ENCODE data around the gene MTCP1. TPM values are rescaled to one million over a fixed set of nuclear protein-coding genes. Genes with fewer than 3 reads are reported as not detected.

The MTCP1 gene
- total and polyA plus RNA-seq, 2 of the 8 experiments (the other 6 are each of a cell fraction or from before 2014, with no cell fraction given), result 1.2 to 12.3 TPM

GRCh38 chrX:155068165-155068564, 2.8 kb downstream of the MTCP1 start:
- no peak overlapping the region for H2BK15ac ChIP-seq (ENCODE audit: low read length)
- H3K4me1 ChIP-seq (replicated peaks in 1 of 4; ENCODE audit: control insufficient read depth in 3 of 4, insufficient read depth in 4 of 4, low read length in 3 of 4), result no peaks in the 10 kb centered on the region
- no peak overlapping the region for H3K4ac ChIP-seq (replicated peaks; ENCODE audit: insufficient read length, low read depth, low read length)
- H3K79me2 ChIP-seq (ENCODE audit: control insufficient read depth in 1 of 2, insufficient read depth in 2 of 2, low read length in 2 of 2), result peaks cover 0 to 16% of the 10 kb centered on the region in 2 experiments; a peak in 2 of 4 replicates
- no peak overlapping the region for H3K4me3 ChIP-seq (ENCODE audit: extremely low read depth in 1 of 4, insufficient read depth in 2 of 4, low read depth in 3 of 4, low read length in 4 of 4)
- H3K9me3 ChIP-seq (ENCODE audit: insufficient read depth in 2 of 2, low read depth in 1 of 2, low read length in 1 of 2), result no peaks in the 10 kb centered on the region
- H3K56ac ChIP-seq (replicated peaks; ENCODE audit: insufficient read length, low read depth, low read length), result no peak overlapping the region
- H4K8ac ChIP-seq (ENCODE audit: extremely low read depth, insufficient read depth, low read length), result no peak overlapping the region
- H4K5ac ChIP-seq (ENCODE audit: insufficient read length, low read depth, low read length), result no peak overlapping the region
- H3K4me2 ChIP-seq (ENCODE audit: insufficient read depth in 1 of 2, low read depth in 2 of 2, low read length in 2 of 2), result no peak overlapping the region
- H3K36me3 ChIP-seq (ENCODE audit: control insufficient read depth in 2 of 4, insufficient read depth in 4 of 4, low read length in 3 of 4), result no peaks in the 10 kb centered on the region; a peak in 1 of 8 replicates
- TF ChIP-seq JUND (IDR thresholded peaks at IDR 0.05; ENCODE audit: low read length), result no peak
- TF ChIP-seq SP4 (IDR thresholded peaks at IDR 0.05; ENCODE audit: low read length), result no peak
- TF ChIP-seq SIX5 (IDR thresholded peaks at IDR 0.05; ENCODE audit: low read depth, low read length), result no peak
- TF ChIP-seq EZH2 (IDR thresholded peaks at IDR 0.05; ENCODE audit: low read depth, low read length, severe bottlenecking), result no peak
- TF ChIP-seq FOSL1 (IDR thresholded peaks at IDR 0.05; ENCODE audit: insufficient read depth, low read depth, low read length), result no peak
- TF ChIP-seq BRCA1 (IDR thresholded peaks at IDR 0.05; ENCODE audit: low read depth, low read length), result no peak
- TF ChIP-seq SP2 (IDR thresholded peaks at IDR 0.05; ENCODE audit: low read length), result no peak
- TF ChIP-seq YY1 (IDR thresholded peaks at IDR 0.05; ENCODE audit: low read depth, low read length), result no peak
- no peak for TF ChIP-seq SUZ12 (IDR thresholded peaks at IDR 0.05; ENCODE audit: low read length)
- no peak for TF ChIP-seq E2F6 (IDR thresholded peaks at IDR 0.05)
- TF ChIP-seq CTBP2 (IDR thresholded peaks at IDR 0.05; ENCODE audit: borderline replicate concordance, insufficient read depth, insufficient read length, low read length), result no peak
- no peak for TF ChIP-seq BCL11A (IDR thresholded peaks at IDR 0.05; ENCODE audit: low read depth in 2 of 2, low read length in 2 of 2)
- H3K27me3 ChIP-seq (replicated peaks in 1 of 4; ENCODE audit: control insufficient read depth in 3 of 4, extremely low read depth in 1 of 4, insufficient read depth in 3 of 4, low read length in 3 of 4), result no peaks in the 10 kb centered on the region
- no peak overlapping the region for H2AFZ ChIP-seq (ENCODE audit: low read length)
- H4K91ac ChIP-seq (replicated peaks; ENCODE audit: insufficient read length, low read length), result no peak overlapping the region
- H3K14ac ChIP-seq (ENCODE audit: insufficient read length), result no peak overlapping the region
- ChIA-PET CTCF (ENCODE audit: partially characterized antibody) (no interaction called here), POLR2A (ENCODE audit: partially characterized antibody) (no interaction called here)
- H2AK5ac ChIP-seq (ENCODE audit: low read depth, low read length), result no peak overlapping the region
- H2BK120ac ChIP-seq (replicated peaks; ENCODE audit: low read depth, low read length), result no peak overlapping the region
- H3K79me1 ChIP-seq (ENCODE audit: low read depth, low read length), result no peaks in the 10 kb centered on the region
- H3K9ac ChIP-seq (replicated peaks in 1 of 4; ENCODE audit: extremely low read depth in 1 of 4, low read depth in 3 of 4, low read length in 3 of 4), result no peak overlapping the region
- 0 out of 2 replicates have a peak, but pooled peaks cover 2% of the 10 kb centered on the region for H3K23me2 ChIP-seq (ENCODE audit: low read depth, low read length)
- no peaks in the 10 kb centered on the region for H4K20me1 ChIP-seq (replicated peaks in 1 of 2; ENCODE audit: control insufficient read depth in 1 of 2, insufficient read depth in 2 of 2, low read length in 2 of 2)
- H2BK20ac ChIP-seq (ENCODE audit: low read length), result no peak overlapping the region
- DNase-seq (ENCODE audit: low read depth in 1 of 2, low spot score in 2 of 2), result no peak
- H3K23ac ChIP-seq (ENCODE audit: insufficient read length), result no peak overlapping the region
- H2BK5ac ChIP-seq (ENCODE audit: low read depth, low read length), result no peak overlapping the region
- FAIRE-seq, result no peak
- WGBS, 2 experiments (ENCODE audit: extremely low coverage in 1 of 2, insufficient coverage in 1 of 2, insufficient read length in 1 of 2, insufficient replicate concordance in 2 of 2, low coverage in 1 of 2, low lambda C conversion rate in 2 of 2, missing lambda C conversion rate in 1 of 2), result 100% methylated on average over 1 of the region's 1 CpG; no CpG with 5 or more reads in 1 of the 2 experiments
- H2BK12ac ChIP-seq (ENCODE audit: low read depth, low read length), result no peak overlapping the region
- no peak overlapping the region for H3K18ac ChIP-seq (ENCODE audit: extremely low read depth, low read length)
- H3K27ac ChIP-seq (ENCODE audit: low read depth, low read length), result no peak overlapping the region
